Glomerular visceral epithelial cell (primary cell): ENCODE results near the gene ANXA9.
A peak's percentile ranks its signal among the peaks of the same experiment; 100 is the strongest.

Experiments used
- DNase-seq: peaks from one replicate; pipeline ENCODE4 v3.0.0-alpha.2; 2016; ENCODE audit errors: extremely low spot score

Gene ANXA9

DNA sequence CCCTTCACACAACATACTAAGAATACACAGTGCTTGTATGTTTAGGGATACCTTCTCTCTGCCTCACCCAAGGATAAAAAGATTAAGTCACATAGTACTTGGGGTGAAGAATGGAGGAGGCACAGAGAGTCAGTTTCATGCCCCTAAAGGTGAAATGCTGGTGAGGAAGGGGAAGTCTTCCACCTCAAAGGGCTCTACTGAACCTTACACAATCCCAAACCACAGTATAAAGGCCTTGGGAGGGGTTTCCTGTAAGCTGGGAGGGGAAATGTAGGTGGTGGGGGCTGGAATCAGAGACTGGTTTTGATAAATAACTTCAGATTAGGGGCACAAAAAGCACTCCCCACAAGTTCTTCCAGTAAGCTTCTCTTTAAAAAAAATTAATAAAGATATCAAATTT is 21.1 kb downstream of the ANXA9 start:
- no peak for DNase-seq

DNA sequence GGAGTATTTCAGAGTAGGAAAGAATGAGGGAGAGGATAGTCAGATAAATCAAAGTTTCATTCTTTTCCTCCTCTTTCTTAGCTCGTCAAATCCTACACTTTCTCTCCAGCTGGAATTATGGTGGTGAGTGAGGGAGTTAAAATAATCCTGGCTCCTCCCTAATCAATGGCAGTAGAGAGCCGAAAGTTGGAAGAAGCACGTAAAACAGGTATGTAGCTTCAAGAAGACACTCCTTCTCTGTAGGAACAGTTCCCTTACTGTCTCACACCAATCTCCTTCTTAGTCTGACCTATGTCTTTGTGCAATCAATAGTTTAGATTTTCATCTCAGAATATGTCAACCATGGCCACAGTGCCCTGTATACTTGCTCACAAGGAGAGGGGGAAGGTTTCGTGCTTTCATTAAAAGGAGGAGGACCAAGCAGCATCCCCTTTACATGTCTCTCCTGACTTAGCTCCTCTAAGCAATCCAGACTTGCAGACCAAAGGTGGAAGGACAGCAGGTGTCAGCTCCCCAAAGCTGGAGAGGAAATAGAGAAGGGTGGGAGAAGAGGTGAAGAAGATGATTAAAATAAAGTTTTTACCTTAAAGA is 23.7 kb downstream of the ANXA9 start:
- no peak for DNase-seq

DNA sequence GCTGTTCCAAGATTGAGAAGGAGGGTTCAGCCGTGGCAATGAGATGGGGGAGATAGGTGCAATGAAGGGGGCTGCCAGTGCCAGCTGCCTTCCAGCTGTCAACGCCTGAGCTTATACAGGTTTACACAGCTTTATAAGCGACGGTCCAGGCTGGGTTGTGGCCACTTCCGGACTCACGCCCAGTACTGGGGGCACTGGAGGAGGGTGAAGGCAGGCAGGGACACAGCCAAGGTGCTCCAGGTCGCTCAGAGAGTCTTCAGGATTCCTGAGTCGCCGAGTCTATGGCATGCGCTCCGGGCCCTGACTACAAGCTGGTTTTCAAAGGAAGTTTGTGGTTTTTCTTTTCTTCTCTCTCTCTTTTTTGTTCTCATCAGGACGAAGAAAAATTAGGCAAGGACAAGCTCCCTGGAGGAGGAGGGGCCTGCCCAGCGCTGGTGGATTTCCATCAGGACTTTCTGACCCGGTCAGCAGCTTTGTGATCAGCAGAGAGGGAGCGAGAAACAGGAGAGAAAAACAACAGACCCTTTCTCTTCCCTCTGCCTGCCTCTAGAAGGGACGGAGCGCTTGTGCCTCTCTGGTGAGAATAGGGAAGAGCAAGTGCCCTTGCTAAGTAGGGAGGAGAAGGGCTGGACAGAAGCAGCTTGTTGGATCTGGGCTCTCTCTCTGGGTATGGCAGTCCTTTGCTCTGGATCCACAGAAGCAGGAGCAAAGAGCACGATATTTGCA is 24.4 kb downstream of the ANXA9 start, which contains the start of gene MINDY1:
TSS of gene MINDY1 (minus strand) at position 576 of the 726 bp plus-strand sequence. CDS start 4,285 bp downstream, outside the sequence.
- peak; percentile 87 for DNase-seq

DNA sequence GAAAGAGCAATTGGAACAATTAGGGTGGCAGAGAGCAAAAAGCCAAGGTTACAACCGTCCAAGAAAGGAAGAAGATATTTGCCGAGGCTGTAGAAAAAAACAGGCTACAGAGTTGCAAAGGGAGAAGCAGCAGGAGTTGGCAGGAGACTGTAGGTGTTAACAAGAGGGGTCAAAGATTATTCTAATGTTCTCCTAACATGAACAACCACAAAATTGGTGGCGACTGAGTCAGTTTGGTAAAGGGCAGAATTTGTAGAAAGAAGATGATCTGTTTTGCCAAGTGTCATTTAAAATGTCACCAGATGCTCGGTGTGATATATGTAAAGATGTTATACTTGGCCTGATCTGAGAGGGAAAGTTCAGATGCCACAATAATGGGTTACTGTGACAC is 25.8 kb downstream of the ANXA9 start:
- no peak for DNase-seq

DNA sequence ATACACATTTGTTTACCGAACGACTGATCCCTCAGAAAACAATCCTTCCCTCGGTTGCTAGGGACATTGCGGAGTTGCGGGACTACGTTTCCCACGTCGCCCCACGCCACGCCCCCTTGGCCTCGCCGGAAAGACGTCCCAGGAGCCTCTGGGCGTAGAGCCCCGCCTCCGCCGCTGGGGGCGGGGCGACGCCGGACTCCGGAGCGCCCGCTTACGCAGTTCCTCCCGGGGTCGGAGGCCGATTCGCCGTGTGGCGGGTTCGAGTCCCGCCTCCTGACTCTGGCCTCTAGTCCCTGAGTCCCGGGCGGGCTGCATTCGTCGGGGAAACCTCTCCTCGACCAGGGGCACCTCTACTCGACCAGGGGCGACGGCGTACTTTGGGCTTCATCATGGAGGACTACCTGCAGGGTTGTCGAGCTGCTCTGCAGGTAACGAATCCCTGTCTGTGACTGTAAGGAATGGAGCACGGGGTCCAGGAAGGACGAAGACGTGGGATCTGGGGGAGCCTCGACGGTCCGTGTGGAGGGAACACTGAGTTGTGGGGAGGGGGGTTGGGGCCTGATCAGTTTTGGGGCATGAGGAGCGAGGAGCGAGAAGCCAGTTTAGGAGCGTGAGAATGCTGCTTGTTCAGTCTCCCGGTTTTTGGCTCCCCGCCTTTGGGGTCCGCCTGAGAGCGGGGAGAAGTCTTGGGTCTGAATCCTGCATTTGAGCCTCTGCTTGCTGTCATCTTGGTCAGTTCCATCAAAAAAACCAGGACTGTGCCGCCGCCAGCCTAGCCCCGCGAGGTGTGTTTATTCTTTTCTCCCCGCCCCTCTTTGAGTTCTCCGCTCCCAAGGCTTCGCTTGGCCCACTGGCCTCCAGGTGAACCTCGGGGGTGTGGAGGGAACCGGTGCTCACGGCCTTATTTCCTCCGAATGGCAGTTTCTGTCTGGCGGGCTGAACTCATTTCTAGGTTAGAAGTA is 26.4 kb downstream of the ANXA9 start, which contains the start of gene PRUNE1:
TSS of gene PRUNE1 (plus strand) at position 206 of the 962 bp plus-strand sequence. CDS start at position 390, 184 bp downstream.
- peak; percentile 98 for DNase-seq

DNA sequence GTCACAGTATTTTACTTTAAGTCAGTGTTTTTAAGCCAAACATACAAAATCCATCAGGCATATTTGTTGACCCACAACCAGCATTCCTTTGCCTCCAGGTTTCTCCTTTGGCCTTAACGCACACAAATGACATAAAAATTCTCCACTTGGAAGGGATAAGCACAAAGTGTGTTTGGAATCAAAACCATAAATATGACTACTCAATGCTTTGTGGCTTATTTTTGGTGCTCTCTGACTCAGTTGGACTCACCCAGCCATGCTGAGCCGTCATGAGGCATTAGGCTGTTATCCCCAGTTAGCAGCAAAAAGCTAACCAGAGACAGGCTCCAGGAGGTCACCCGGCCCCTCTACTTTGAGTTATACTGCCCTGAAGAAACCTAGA is 27.1 kb downstream of the ANXA9 start:
- DNase-seq: peak; percentile 46

DNA sequence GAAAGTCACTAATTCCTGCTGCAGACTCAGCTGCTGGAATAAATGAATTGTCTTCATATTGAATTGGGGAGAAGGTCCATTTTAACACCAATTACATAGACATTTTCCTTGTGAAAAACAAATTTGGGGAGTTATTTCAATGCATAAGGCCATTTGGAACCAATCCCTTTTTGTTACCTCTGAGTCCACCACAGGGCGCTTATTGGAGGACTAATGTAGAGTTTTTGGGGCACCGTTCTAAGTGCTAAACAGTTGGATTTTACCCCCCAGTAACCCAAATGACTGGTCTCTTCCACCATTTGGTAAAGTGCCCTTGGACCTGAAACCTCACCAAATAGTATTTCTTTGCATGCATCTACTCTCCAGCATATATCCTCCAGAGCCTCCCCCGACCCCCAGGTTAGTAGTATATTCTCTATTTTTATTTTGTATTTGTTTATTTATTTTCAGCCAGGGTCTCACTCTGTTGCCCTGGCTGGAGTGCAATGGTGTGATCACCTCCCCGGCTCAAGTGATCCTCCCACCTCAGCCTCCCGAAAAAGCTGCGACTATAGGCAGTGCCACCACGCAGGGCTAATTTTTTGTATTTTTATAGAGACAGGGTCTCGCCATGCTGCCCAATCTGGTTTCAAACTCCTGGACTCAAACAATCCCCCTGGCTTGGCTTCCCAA is 27.7 kb downstream of the ANXA9 start:
- DNase-seq: no peak

DNA sequence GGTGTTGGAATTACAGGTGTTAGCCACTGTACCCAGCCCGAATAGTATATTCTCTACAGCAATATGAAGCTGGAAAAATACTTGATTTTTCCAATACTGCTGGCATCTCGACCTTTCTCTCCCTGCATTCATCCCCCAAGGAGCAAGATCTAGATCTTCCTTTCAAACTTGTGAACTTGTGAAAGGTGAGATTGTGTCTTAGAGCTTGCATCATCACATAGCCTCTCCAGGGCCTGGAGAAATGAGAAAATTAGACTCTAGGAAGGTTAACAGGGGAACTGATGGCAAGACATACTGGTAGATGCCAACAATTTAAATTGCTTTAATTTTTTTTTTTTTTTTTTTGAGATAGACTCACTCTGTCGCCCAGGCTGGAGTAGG is 28.2 kb downstream of the ANXA9 start:
- DNase-seq: no peak

DNA sequence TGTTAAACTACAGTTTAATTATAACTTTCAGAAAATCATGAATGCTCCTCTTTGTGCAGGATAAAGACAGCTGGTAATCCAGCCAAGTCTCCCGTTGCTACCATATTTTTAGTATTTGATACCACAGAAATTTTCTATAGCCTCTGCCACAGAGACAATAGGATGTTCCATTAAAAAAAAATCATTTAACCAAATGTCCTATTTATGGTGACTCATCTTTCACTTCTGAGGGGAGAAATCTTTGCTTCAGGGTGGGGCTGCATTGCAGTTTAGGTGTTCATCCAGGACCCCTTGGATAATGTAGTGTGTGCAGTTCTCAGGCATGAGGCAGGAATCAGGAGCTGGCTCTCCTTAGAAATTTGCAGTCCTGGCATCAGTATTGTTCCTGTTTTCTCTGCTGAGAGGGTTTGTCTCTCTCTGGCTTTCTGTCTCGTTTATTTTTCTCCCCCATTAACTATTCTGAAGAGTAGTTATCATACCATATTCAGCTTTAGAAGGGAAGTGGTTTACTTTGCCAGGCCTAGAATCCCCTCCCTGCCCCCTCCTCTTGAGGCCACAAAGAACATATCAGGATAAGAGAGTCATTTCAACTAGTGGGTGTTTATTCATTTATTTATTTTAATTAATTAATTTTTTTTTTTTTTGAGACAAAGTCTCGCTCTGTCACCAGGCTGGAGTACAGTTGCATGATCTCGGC is 29.2 kb downstream of the ANXA9 start:
- DNase-seq: no peak

DNA sequence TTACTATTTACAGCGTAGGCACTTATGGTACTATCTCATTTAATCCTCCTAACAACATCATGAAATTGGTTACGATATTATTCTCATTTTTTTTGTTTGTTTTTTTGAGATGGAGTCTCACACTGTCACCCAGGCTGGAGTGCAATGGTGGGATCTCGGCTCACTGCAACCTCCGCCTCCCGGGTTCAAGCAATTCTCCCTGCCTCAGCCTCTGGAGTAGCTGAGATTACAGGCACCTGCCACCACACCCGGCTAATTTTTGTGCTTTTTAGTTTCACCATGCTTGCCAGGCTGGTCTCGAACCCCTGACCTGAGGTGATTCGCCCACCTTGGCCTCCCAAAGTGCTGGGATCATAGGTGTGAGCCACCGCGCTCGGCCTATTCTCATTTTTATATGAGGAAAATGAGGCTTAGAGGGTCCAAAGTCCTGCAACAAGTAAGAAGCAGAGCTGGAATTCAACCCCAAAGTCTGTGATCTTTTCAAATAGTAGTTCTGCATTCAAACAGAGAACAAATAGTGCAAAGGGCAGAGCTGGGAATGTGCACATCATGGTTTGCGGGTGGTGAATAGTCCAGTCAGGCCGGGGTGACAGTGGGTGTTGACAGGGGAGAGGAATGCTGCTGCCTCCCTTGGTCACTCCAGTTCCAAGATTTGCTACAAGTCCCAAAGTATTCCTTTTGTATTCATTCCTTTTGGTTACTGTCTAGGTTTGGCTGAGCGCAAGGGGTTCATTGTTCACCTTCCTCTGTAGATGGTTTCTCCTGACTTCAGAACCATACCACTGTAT is 30.8 kb downstream of the ANXA9 start:
- DNase-seq: no peak

DNA sequence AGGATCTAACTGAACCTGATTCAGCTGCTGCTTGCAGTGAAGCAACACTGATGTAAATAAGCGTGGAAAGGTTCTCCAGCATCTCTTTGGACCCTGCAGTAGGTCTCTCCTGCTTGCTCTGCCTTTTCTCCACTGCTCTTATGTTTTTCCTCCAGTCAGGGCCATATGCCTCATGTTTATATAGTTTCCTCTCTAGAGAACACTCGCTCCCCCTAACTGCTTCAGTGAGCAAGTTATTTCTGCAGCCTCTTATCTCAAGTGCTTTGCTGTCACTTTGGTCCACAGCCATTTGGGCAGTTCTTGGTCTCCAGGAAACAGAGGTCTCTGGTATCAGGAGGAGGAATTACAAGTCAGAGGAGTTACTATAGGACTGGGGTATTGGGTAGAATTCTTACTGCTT is 31.4 kb downstream of the ANXA9 start:
- peak; percentile 36 for DNase-seq

DNA sequence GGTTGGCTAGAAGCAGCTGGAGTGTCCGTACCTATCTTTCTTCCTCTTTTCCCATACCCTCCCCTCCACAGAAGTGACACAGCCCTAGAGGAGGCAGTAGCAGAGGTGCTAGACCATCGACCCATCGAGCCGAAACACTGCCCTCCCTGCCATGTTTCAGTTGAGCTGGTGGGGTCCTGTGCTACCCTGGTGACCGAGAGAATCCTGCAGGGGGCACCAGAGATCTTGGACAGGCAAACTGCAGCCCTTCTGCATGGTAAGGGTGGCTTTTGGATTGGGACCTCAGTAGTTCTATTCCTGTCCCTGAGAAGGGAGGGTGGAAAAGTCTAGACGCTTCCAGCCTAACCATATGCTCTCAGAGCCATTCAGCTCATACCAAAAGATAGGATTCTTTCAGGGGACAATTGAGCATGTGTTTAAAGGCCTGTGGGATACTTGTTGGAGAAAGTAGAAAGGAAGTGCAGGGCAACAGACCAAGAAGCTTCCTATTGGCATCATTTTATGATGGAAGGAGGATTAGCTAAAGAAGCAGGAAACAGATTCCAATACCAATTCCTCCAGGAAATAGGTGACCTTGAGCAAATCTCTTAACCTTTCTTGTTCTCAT is 42.6 kb downstream of the ANXA9 start:
- peak; percentile 69 for DNase-seq

DNA sequence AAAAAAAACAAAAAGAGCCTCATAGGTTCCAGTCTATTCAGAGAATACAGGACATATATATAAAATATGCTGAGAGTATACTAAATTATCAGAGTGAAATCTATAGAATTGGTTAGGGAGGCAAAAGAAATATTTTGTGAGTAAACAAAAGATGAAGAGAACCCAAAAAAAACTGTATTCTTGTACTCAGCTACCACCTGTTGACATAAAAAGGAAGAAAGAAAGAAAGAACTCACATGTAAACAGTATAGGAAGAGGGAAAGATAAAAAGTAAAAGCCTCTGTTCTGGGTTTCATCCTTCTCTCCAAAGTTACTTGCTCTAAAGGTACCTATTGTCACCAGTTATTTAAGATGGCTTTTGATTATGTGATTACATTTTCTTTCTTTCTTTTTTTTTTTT is 44.4 kb downstream of the ANXA9 start:
- no peak for DNase-seq

DNA sequence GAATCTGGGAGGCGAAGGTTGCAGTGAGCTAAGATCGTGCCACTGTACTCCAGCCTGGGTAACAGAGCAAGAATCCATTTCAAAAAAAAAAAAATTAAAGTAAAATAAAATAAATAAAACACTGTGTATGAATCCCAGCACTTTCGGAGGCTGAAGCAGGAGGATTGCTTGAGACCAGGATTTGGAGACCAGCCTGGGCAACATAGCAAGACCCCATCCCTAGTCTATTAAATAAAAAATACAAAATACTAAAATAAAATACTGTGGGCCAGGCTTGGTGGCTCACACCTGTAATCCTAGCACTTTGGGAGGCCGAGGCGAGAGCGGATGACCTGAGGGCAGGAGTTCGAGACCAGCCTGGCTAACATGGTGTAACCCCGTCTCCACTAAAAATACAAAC is 50.1 kb downstream of the ANXA9 start:
- DNase-seq: no peak

DNA sequence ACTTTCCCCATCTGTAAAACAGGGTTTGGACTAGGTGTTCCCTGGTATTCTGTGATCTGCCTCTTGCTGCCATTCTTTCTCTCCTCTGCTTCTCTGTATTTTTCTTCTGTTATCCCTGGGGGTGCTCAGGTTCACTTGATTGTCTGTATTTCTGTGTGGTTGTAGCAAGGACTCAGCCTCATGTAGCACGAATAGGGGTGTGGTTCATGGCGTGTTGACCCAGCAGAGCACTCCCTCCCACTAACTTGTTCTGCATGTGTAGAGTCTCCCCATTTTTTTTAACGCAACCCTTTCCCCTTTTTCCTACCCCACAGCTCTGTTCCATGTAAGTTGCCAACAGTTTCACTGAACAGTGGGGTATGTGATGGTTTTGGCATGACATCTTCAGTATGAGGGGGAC is 53.1 kb downstream of the ANXA9 start:
- DNase-seq: no peak

DNA sequence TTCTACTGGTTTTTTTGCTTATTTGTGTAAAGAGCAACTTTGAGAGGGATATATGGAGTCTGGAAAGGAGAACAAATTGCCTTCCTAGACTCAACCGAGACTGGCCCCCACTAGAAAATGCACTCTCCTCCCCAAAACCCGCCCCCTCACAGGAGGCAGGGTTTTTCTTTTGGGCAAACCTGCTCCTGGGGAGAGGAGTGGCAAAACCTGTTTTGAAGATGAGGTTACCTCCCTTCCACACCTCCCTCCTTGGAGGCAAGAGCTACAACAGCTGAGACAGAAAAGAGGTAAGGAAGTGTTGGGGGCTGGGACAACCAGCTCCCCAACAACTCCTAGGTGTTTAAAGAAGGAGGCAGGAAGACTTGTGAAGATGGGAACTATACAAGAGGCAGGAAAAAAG is 54.3 kb downstream of the ANXA9 start, which contains the start of gene BNIPL:
TSS of gene BNIPL (plus strand) at position 231 of the 400 bp plus-strand sequence. CDS start at position 371, 140 bp downstream.
- no peak for DNase-seq

DNA sequence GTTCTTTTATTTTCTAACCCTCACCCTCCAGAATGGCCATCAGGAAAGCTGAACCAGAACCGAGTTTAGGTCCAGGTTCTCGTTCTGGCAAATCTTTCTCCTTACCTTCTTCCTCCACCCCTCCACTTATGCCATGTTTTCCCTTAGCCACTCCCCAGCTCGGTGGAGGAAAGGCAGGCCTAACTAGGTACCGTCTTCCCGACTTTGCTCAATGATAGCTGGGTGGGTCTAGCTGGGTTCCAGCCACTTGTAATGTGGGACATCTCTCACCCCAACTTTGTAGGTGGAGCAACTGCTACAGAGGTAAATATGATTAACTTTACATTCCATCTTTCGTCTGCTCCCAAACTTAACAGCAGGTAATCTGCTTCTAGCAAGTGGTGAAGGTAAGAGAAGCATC is 54.9 kb downstream of the ANXA9 start:
- DNase-seq: no peak

DNA sequence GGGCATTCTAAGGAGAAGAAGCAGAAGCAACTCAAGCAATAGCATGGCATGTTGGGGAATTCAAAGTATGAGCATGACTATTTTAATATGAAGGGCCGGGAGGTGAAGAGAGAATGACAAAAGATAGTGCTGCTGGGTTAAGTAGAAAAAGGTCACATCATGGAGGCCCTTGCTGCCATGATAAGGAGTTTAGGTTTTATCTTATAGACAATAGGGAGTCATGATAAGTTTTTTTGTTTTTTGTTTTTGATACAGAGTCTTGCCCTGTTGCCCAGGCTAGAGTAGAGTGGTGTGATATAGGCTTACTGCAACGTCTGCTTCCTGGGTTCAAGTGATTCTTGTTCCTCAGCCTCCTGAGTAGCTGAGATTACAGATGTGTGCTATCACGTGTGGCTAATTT is 57.4 kb downstream of the ANXA9 start:
- DNase-seq: no peak

DNA sequence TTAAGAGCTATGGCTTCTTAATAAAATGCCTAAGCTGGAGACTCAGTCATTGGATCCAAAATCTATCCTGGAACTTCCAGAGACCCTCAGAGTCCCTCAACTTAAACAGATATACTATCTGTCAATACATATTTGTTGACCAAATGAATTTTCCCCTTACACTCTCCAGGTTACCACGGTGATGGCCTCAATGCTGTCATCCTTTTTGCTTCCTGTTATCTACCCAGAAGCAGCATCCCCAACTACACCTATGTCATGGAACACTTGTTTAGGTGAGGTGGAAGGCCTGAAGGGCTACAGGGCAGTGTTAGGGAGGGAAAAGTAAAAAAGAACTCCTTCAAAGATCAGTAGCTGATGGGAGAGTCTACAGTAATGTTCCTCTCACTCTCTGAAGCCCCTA is 61.1 kb downstream of the ANXA9 start:
- no peak for DNase-seq
